Neural crest cell (in vitro differentiated cells): ENCODE results near the gene CDADC1. TPM values are rescaled to one million over a fixed set of nuclear protein-coding genes. Genes with fewer than 3 reads are reported as not detected.

Experiments used
- DNase-seq: peaks from one replicate; pipeline ENCODE4 v3.0.0; 2021; ENCODE audit warnings: low read depth, mixed read lengths, low spot score
- H3K27ac Mint-ChIP-seq: one replicate; pipeline ENCODE4 v1.8.0; 2021; ENCODE audit warnings: mild to moderate bottlenecking, mixed read lengths; ENCODE audit not compliant: unreplicated experiment
- H3K27me3 Mint-ChIP-seq: 2 replicates; pipeline ENCODE4 v1.8.0; 2021; ENCODE audit warnings: low read depth, mild to moderate bottlenecking, mixed read lengths
- H3K36me3 Mint-ChIP-seq: 2 replicates; pipeline ENCODE4 v1.8.0; 2021; ENCODE audit warnings: low read depth, mild to moderate bottlenecking, mixed read lengths
- H3K4me1 Mint-ChIP-seq: 2 replicates; pipeline ENCODE4 v1.8.0; 2021; ENCODE audit warnings: mixed read lengths
- H3K4me3 Mint-ChIP-seq: one replicate; pipeline ENCODE4 v1.8.0; 2021; ENCODE audit warnings: mild to moderate bottlenecking, mixed read lengths
- H3K9me3 Mint-ChIP-seq: 2 replicates; pipeline ENCODE4 v1.8.0; 2021; ENCODE audit warnings: mixed read lengths
- CTCF ChIP-seq: fragments of 200-600 bp; sonication (generic); conservative IDR thresholded peaks from 2 replicates; pipeline ENCODE4 v1.5.0; 2021; ENCODE audit warnings: antibody characterized with exemption, mild to moderate bottlenecking
- total RNA-seq: library from RNA; stranded (reverse); gene quantifications from 2 replicates; pipeline ENCODE4 v1.2.1, GENCODE V29; 2021

Gene CDADC1
- total RNA-seq, 1 donor from 2014 or later = 13.9 TPM

DNA sequence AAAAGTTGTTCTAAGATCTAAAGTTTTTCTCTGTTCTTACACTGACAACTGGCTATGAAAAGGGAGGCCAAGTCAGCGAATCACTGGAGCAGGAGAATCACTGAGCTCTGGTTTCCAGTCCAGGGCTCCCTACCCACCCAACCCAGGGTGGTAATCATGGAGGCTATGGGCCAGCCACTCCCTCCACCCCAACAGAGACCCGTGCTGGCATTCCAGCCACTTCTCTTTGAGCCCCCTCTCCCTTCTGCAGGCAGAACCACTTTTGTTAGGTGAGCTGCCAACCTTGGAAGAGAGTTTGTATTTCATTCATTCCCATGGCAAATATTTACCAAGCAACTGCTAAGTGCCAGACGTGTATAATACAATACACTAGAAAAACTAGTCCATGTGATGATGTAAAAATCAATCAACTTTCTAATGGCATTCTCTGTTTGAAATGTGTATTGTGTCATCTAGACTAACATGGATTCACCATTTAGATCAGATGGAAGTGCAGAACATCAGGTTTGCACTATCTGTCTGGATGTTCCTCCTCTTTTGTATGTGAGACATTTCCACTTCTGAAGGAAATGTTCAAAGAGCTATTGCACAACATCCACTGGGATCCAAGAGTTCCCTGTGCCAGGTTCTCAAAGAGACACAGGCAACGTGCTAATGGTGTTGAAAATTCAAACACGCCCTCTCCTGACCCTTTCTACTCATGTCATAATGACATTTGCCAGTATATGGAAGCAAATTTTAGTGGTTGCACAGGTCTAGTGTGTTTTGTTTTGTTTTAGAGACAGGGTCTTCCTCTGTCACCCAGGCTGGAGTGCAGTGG is 22.3 kb upstream of the CDADC1 start:
- H3K27ac Mint-ChIP-seq = no peak overlapping the region
- H3K36me3 Mint-ChIP-seq = no peaks in the 10 kb centered on the region
- no peaks in the 10 kb centered on the region for H3K9me3 Mint-ChIP-seq
- no peak overlapping the region for H3K4me3 Mint-ChIP-seq
- peaks cover 46% of the 10 kb centered on the region for H3K27me3 Mint-ChIP-seq
- H3K4me1 Mint-ChIP-seq = peaks cover 5% of the 10 kb centered on the region
- no peak for TF ChIP-seq CTCF
- DNase-seq = no peak

DNA sequence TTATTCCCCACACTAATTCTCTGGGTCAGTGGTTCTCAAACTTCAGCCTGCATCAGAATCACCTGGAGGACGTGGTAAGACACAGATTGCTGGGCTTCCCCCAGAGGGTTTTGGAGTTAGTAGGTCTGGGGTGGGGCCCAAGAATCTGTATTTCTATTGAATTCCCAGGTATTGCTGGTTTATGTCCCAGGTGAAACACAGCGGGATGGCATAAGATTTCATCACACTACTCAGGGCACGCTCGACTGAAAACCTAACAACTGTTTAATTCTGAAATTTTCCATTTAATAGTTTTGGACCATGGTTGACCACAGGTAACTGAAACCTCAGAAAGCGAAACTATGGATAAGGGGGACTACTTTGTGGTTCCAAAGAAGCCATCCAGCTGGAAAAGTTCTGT is 21.1 kb upstream of the CDADC1 start:
- Mint-ChIP-seq H3K9me3 (no peaks in the 10 kb centered on the region), H3K4me3 (no peak overlapping the region), H3K36me3 (no peaks in the 10 kb centered on the region), H3K27me3 (peaks cover 36% of the 10 kb centered on the region), H3K27ac (no peak overlapping the region), H3K4me1 (peaks cover 5% of the 10 kb centered on the region)
- TF ChIP-seq CTCF = no peak
- DNase-seq = no peak

DNA sequence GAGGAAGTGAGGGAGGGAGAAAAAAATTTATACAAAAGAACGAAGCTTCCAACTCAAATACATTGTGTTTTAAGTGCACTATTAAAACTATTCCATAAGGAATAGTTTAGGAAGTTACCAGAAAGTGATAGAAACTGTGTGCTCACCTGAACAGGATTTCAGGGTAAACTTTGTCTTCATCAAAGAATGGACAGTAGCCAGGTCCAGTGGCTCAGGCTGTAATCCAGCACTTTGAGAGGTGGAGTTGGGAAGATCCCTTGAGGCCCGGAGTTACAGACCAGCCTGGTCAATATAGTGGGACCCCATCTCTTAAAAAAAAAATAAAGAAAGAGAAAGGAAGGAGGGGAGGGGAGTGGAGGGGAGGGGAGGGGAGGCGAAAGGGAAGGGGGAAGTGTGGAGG is 13.0 kb upstream of the CDADC1 start:
- no peak for TF ChIP-seq CTCF
- H3K4me3 Mint-ChIP-seq = no peak overlapping the region
- H3K27ac Mint-ChIP-seq = no peak overlapping the region
- no peaks in the 10 kb centered on the region for H3K36me3 Mint-ChIP-seq
- H3K27me3 Mint-ChIP-seq = no peaks in the 10 kb centered on the region
- H3K9me3 Mint-ChIP-seq = no peaks in the 10 kb centered on the region
- peaks cover 5% of the 10 kb centered on the region for H3K4me1 Mint-ChIP-seq
- DNase-seq = no peak

DNA sequence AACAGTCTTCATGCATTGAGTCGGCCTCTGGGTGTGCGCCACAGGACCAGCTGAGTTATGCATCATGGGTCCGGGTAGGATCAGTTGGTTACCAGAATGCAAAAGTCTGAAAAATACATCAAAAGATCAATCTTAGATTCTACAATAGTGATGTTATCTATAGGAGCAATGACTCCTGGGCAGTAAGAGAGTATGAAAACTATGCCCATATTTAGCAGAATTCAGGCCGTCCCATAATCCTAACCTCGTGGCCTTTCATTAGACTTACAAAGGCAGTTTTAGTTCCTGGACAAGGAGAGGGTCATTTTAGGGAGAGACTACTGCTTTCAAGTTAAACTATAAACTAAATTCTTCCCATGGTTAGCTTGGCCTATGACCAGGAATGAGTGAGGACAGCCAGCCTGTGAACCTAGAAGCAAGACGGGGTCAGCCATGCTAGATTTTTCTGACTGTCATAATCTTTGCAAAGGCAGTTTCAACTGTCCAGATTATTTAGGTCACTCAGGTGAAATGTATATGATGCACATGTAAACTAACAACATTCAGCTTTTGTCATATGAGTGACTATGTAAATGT is 11.8 kb upstream of the CDADC1 start:
- Mint-ChIP-seq H3K9me3 (no peaks in the 10 kb centered on the region), H3K27ac (no peak overlapping the region), H3K4me3 (no peak overlapping the region), H3K27me3 (no peaks in the 10 kb centered on the region), H3K4me1 (peaks cover 5% of the 10 kb centered on the region), H3K36me3 (no peaks in the 10 kb centered on the region)
- no peak for TF ChIP-seq CTCF
- DNase-seq = no peak

DNA sequence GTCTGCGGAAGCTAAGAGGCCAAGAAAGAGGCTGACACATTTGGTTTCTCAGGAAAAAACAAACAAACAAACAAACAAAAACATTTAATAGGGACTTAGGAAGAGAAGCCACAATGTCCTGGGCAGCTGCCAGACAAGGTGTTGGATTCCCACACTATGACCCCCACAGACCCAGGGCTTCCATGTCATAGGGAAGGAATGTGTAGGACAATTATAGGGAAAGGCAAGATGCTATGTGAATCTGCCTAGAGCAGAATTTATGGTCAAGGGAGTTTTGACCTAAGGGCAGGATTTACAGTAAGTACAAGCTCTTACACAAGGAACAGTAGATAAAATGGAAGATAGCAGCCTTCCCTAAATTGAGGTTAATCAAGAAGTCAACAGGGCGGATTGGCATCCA is 9.1 kb upstream of the CDADC1 start:
- DNase-seq = no peak
- H3K4me1 Mint-ChIP-seq = peaks cover 5% of the 10 kb centered on the region
- H3K27ac Mint-ChIP-seq = no peak overlapping the region
- H3K36me3 Mint-ChIP-seq = no peaks in the 10 kb centered on the region
- TF ChIP-seq CTCF = no peak
- H3K4me3 Mint-ChIP-seq = no peak overlapping the region
- no peaks in the 10 kb centered on the region for H3K9me3 Mint-ChIP-seq
- H3K27me3 Mint-ChIP-seq = peaks cover 4% of the 10 kb centered on the region
